Measurements from ENCODE around the gene PHKA2. TPM values are rescaled to one million over a fixed set of nuclear protein-coding genes. Genes with fewer than 3 reads are reported as not detected.

The PHKA2 gene
- total and polyA plus RNA-seq, 3 donors from 2014 or later: 42.4 to 95.7 (median 89.9) TPM

GRCh38 chrX:18896680-18897544, 87.0 kb downstream of the PHKA2 start:
- 80 to 92% methylated on average over 2 to 16 of the region's 27 CpGs for WGBS, 2 donors
- H3K27me3 ChIP-seq: no peaks in the 10 kb centered on the region
- H3K36me3 ChIP-seq (ENCODE audit: low read depth, missing control alignments): no peaks in the 10 kb centered on the region
- H3K4me3 ChIP-seq: no peak overlapping the region
- no peak for DNase-seq
- TF ChIP-seq POLR2A (IDR thresholded peaks at IDR 0.05): no peak
- TF ChIP-seq, protein P1, sequence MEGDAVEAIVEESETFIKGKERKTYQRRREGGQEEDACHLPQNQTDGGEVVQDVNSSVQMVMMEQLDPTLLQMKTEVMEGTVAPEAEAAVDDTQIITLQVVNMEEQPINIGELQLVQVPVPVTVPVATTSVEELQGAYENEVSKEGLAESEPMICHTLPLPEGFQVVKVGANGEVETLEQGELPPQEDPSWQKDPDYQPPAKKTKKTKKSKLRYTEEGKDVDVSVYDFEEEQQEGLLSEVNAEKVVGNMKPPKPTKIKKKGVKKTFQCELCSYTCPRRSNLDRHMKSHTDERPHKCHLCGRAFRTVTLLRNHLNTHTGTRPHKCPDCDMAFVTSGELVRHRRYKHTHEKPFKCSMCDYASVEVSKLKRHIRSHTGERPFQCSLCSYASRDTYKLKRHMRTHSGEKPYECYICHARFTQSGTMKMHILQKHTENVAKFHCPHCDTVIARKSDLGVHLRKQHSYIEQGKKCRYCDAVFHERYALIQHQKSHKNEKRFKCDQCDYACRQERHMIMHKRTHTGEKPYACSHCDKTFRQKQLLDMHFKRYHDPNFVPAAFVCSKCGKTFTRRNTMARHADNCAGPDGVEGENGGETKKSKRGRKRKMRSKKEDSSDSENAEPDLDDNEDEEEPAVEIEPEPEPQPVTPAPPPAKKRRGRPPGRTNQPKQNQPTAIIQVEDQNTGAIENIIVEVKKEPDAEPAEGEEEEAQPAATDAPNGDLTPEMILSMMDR (IDR thresholded peaks at IDR 0.05): no peak
- H3K4me1 ChIP-seq: no peaks in the 10 kb centered on the region
- no peak overlapping the region for H3K27ac ChIP-seq
- intact Hi-C loops (cut with DNase I; ENCODE audit: low total_unique reads): no loop called here
- no peaks in the 10 kb centered on the region for H3K9me3 ChIP-seq

- WGBS, 2 donors: 39 to 42% methylated on average over 10 to 14 of the region's 18 CpGs
- no peak overlapping the region for H3K4me3 ChIP-seq
- no peaks in the 10 kb centered on the region for H3K4me1 ChIP-seq
- no peaks in the 10 kb centered on the region for H3K36me3 ChIP-seq (ENCODE audit: low read depth, missing control alignments)
- H3K27me3 ChIP-seq: no peaks in the 10 kb centered on the region
- H3K9me3 ChIP-seq: no peaks in the 10 kb centered on the region
- TF ChIP-seq, protein P1 (IDR thresholded peaks at IDR 0.05): peak; percentile 26 to 44 (median 42)
- no peak for TF ChIP-seq POLR2A (IDR thresholded peaks at IDR 0.05)
- intact Hi-C loops (cut with DNase I; ENCODE audit: low total_unique reads): no loop called here
- DNase-seq: peak; percentile 41
- no peak overlapping the region for H3K27ac ChIP-seq
Observed at GRCh38 chrX:18895189-18895951, 88.5 kb downstream of the PHKA2 start.

- intact Hi-C loops (cut with DNase I; ENCODE audit: low total_unique reads): no loop called here
- Histone ChIP-seq H3K4me1 (no peaks in the 10 kb centered on the region), H3K9me3 (no peaks in the 10 kb centered on the region), H3K36me3 (ENCODE audit: low read depth, missing control alignments) (no peaks in the 10 kb centered on the region), H3K27ac (no peak overlapping the region), H3K27me3 (no peaks in the 10 kb centered on the region), H3K4me3 (no peak overlapping the region)
- no peak for TF ChIP-seq POLR2A (IDR thresholded peaks at IDR 0.05)
- TF ChIP-seq, protein P1 (IDR thresholded peaks at IDR 0.05): no peak
- whole genome bisulfite sequencing, 2 donors: 94% methylated on average over 18 of the region's 18 CpGs; no CpG with 5 or more reads in 1 of the 2 donors
- DNase-seq: no peak
Observed at GRCh38 chrX:18894156-18894555, 89.8 kb downstream of the PHKA2 start.

- intact Hi-C loops (cut with DNase I; ENCODE audit: low total_unique reads): no loop called here
- Histone ChIP-seq H3K36me3 (ENCODE audit: low read depth, missing control alignments) (no peaks in the 10 kb centered on the region), H3K9me3 (no peaks in the 10 kb centered on the region), H3K27me3 (no peaks in the 10 kb centered on the region), H3K4me1 (no peaks in the 10 kb centered on the region), H3K4me3 (no peak overlapping the region), H3K27ac (no peak overlapping the region)
- TF ChIP-seq, protein P1 (IDR thresholded peaks at IDR 0.05): no peak
- TF ChIP-seq POLR2A (IDR thresholded peaks at IDR 0.05): no peak
- 97% methylated on average over 11 of the region's 11 CpGs; no CpG with 5 or more reads in 1 of the 2 donors for WGBS, 2 donors
- DNase-seq: no peak
Observed at GRCh38 chrX:18893536-18893935, 90.4 kb downstream of the PHKA2 start.

All from testis (tissue), 3 donors.